Lung microvascular endothelial cell (primary cell): ENCODE results near the gene PAWR. TPM values are rescaled to one million over a fixed set of nuclear protein-coding genes. Genes with fewer than 3 reads are reported as not detected.
"Not testable (repeated sequence)": the region's sequence is repeated elsewhere in the genome, so short reads cannot be mapped to it uniquely, and the experiment has no call there.

ENCODE experiments used
- DNase-seq, 2 donors: peaks; one replicate each; pipeline versions ENCODE4 v3.0.0 to v3.0.0-alpha.2; 2010; ENCODE audit warnings: low read depth in 2 of 2
- total RNA-seq: library from RNA; depleted of rRNA; stranded (reverse); fragments of >200 nt; gene quantifications from 2 replicates; pipeline ENCODE4 v1.2.1, GENCODE V29; 2014

The PAWR gene
- total RNA-seq, 1 donor from 2014 or later, result 128 TPM

GRCh38 chr12:79687711-79688260 lies 3.0 kb downstream of the PAWR start:
- peak; percentile 13 to 23 for DNase-seq

- no peak for DNase-seq
Observed at GRCh38 chr12:79686171-79686570, 4.6 kb downstream of the PAWR start.

GRCh38 chr12:79685068-79685467 lies 5.7 kb downstream of the PAWR start:
- peak; percentile 51 to 72 for DNase-seq

GRCh38 chr12:79684338-79684737 lies 6.4 kb downstream of the PAWR start:
- not testable (repeated sequence) for DNase-seq

- DNase-seq, result no peak
Observed at GRCh38 chr12:79682593-79682992, 8.2 kb downstream of the PAWR start.

GRCh38 chr12:79681008-79681590 lies 9.7 kb downstream of the PAWR start:
- DNase-seq, result peak in 1 of 2 donors; percentile 43

- no peak for DNase-seq
Observed at GRCh38 chr12:79680051-79680450, 10.7 kb downstream of the PAWR start.

GRCh38 chr12:79678306-79678705 lies 12.5 kb downstream of the PAWR start:
- peak in 1 of 2 donors; percentile 12 for DNase-seq

- DNase-seq, result no peak
Observed at GRCh38 chr12:79677672-79678071, 13.1 kb downstream of the PAWR start.

- DNase-seq, result no peak
Observed at GRCh38 chr12:79676579-79676978, 14.2 kb downstream of the PAWR start.

GRCh38 chr12:79674629-79675028 lies 16.1 kb downstream of the PAWR start:
- peak in 1 of 2 donors; percentile 14 for DNase-seq

GRCh38 chr12:79673354-79673753 lies 17.4 kb downstream of the PAWR start:
- DNase-seq, result no peak

GRCh38 chr12:79668113-79668512 lies 22.7 kb downstream of the PAWR start:
- DNase-seq, result no peak

- DNase-seq, result no peak
Observed at GRCh38 chr12:79665212-79665887, 25.4 kb downstream of the PAWR start.

- DNase-seq, result no peak
Observed at GRCh38 chr12:79664518-79664917, 26.2 kb downstream of the PAWR start.

- peak in 1 of 2 donors; percentile 72 for DNase-seq
Observed at GRCh38 chr12:79662046-79662811, 28.5 kb downstream of the PAWR start.

GRCh38 chr12:79661629-79662028 lies 29.1 kb downstream of the PAWR start:
- no peak for DNase-seq

GRCh38 chr12:79659961-79660431 lies 30.8 kb downstream of the PAWR start:
- no peak for DNase-seq

GRCh38 chr12:79658221-79658620 lies 32.5 kb downstream of the PAWR start:
- DNase-seq, result no peak

- DNase-seq, result no peak
Observed at GRCh38 chr12:79657136-79657535, 33.6 kb downstream of the PAWR start.

GRCh38 chr12:79655036-79655435 lies 35.7 kb downstream of the PAWR start:
- DNase-seq, result no peak

GRCh38 chr12:79652521-79652920 lies 38.2 kb downstream of the PAWR start:
- DNase-seq, result no peak
